Heart left ventricle (tissue), 16 donors: Measurements from ENCODE around the gene PCYT2. TPM values are rescaled to one million over a fixed set of nuclear protein-coding genes. Genes with fewer than 3 reads are reported as not detected.
A peak's percentile ranks its signal among the peaks of the same experiment; 100 is the strongest.
"Not testable (repeated sequence)": the region's sequence is repeated elsewhere in the genome, so short reads cannot be mapped to it uniquely, and the experiment has no call there.

Experiments used
- ATAC-seq, 4 donors: fragments of 200-7000 bp; cut with Tn5 transposase; one replicate each; pipeline ENCODE4 v1.9.1; 2020 to 2022; ENCODE audit warnings: moderate library complexity in 4 of 4, mild to moderate bottlenecking in 3 of 4, moderate number of reproducible peaks in 1 of 4
- DNase-seq, 5 donors: peaks; one replicate each; pipeline ENCODE4 v3.0.0-alpha.2; 2020
- H3K27ac ChIP-seq, 12 donors: fragments of 200-600 bp; sonication (generic) in 4 of 12; one replicate each; pipeline versions ENCODE4 v1.5.0 to v1.8.0; 2016 to 2022; ENCODE audit warnings: mild to moderate bottlenecking in 2 of 12
- H3K27me3 ChIP-seq, 9 donors: fragments of 200-600 bp; sonication (generic) in 2 of 9; one replicate each; pipeline versions ENCODE4 v1.5.1 to v1.8.0; 2016 to 2022; ENCODE audit warnings: mild to moderate bottlenecking in 3 of 9
- H3K36me3 ChIP-seq, 9 donors: fragments of 200-600 bp; sonication (generic) in 2 of 9; one replicate each; pipeline versions ENCODE4 v1.5.0 to v1.8.0; 2018 to 2022; ENCODE audit warnings: mild to moderate bottlenecking in 2 of 9
- H3K4me1 ChIP-seq, 12 donors: fragments of 200-600 bp; sonication (generic) in 4 of 12; one replicate each; pipeline versions ENCODE4 v1.5.0 to v1.8.0; 2016 to 2022; ENCODE audit warnings: mild to moderate bottlenecking in 3 of 12
- H3K4me3 ChIP-seq, 12 donors: fragments of 200-600 bp; sonication (generic) in 4 of 12; one replicate each; pipeline versions ENCODE4 v1.5.0 to v1.8.0; 2017 to 2022; ENCODE audit warnings: mild to moderate bottlenecking in 9 of 12, moderate library complexity in 4 of 12
- H3K9me3 ChIP-seq, 12 donors: fragments of 200-600 bp; sonication (generic) in 4 of 12; one replicate each; pipeline versions ENCODE4 v1.5.0 to v1.8.0; 2016 to 2022; ENCODE audit warnings: mild to moderate bottlenecking in 1 of 12
- POLR2A ChIP-seq, 2 donors: fragments of 450-650 bp; IDR thresholded peaks; one replicate each; pipeline ENCODE4 v1.6.1; 2017; ENCODE audit warnings: antibody characterized with exemption in 2 of 2, mild to moderate bottlenecking in 2 of 2, moderate library complexity in 2 of 2
- WGBS, 4 donors: extraction: QIAGEN DNeasy Blood & Tissue Kit in 2 of 4; methylation state at CpG; one replicate each; pipeline versions ENCODE4 v1.1.5 to v1.1.7; 2013 to 2018; 5-methylcytosine and 5-hydroxymethylcytosine counted together
- intact Hi-C, 10 donors: fragments of 100-400 bp; cut with DNase I; formaldehyde crosslinking; loops; one replicate each; pipeline versions ENCODE4 v1.11.1 to v1.14.2; 2022
- polyA plus RNA-seq, 2 donors: library from polyadenylated mRNA; stranded (reverse); fragments of 200-250 nt; gene quantifications; one replicate each; pipeline ENCODE4 v1.2.3, GENCODE V29; 2013
- total RNA-seq, 9 donors: library from RNA; depleted of rRNA in 2 of 9; stranded (reverse); fragments of >200 nt in 2 of 9; fragmentation: NEBNext Ultra II Directional in 3 of 9; extraction: Animal tissue kit (Norgen Biotek cat#: 25700) in 3 of 9; gene quantifications; one replicate each; pipeline versions ENCODE4 v1.1.0 to v1.2.4, GENCODE V29; 2016 to 2023
- TF ChIP-seq, protein P1 (sequence below), 12 donors: fragments of 200-600 bp; sonication (generic) in 4 of 12; IDR thresholded peaks; one replicate each; pipeline versions ENCODE4 v1.5.0 to v1.8.0; 2018 to 2022; ENCODE audit warnings: antibody characterized with exemption in 12 of 12, mild to moderate bottlenecking in 5 of 12
- donor health status: ischemic (EF 13 %, LVEDD 7.1; RV severe dilation, severe dysfunction).
- donor health status: healthy with polysubstance abuse.
- donor health status: DM: no; HTN: yes; CAD: no.
- donor health status: DM: no; HTN: no; CAD: no.
- donor health status: ischemic (EF 25% LVEDD 6.9; RV normal size, moderate dysfunction).
- donor health status: ischemic (EF 25% LVEDD 5.7; RV mildly dilated, moderate dysfunction).
- donor health status: healthy.
- donor health status: DM: yes; HTN: yes; CAD: no.
- donor health status: ischemic (EF 35%, LVEDD 5.7; RV mildly dilated, moderate dysfunction).
- donor health status: nonischemic (EF 11% LVEDD 7.7; RV severe dilation, severe dysfunction).
- donor health status: DM: yes; HTN: yes; CAD: no.
- donor health status: PGD.
- donor health status: ischemic (EF 29% LVEDD 5.4; RV normal size, mild dysfunction).
- donor health status: nonischemic (EF 23%, LVEDD 6.1; RV moderate dilation, normal function).

PCYT2 gene
- total and polyA plus RNA-seq, 11 donors, result 28.8 to 85.5 (median 49.7) TPM

DNA sequence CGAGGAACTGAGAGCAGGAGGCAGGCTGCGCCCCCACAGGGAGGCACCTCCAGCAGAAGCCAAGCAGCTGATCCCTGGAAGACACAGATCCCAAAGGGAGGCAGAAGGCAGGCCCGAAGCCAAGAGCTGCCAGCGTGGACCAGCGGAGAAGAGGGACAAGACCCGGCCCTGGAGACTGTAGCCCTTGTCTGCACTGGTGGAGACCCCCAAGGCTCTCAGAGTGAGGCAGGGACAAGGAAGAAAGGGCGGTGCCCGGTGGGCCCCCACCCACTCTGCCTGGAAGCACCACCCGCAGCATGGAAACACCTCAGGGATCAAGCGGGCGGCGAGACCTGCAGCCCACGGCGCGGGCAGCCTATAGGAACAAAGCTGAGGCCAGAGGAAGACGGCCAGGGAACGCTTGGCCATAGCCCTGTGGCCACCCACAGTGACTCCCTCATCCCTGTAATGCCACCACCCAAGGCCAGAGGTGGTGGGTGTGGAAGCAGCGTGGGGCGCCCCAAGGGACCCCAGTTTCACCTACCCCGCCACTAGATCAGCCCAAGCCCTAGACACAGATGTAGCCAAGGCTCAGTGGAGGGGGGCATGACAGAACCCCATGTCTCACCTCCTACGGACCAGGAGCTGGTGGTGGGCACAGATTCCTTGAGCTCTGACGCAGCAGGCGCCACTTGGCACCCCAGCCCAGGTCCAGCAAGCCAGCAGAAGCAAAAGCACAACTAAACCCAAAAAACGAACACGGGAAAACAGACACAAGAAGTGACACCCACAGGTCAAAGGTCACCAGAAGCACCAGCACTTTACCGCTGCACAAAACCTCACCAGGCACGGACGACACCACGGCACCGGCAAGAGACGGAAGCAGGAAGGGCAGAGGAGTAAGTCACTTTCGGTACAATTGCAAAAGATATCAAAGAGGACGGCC, 9.7 kb upstream of the PCYT2 start:
- intact Hi-C loops, result loop anchor here in 1 of 10 donors (5.0 kb wide), 1 partner anchor 39 kb away; no protein-coding TSS in a partner anchor
- Histone ChIP-seq H3K9me3 (no peaks in the 10 kb centered on the region), H3K27ac (peak overlapping the region in 1 of 12 donors; percentile 86), H3K36me3 (peaks cover 0 to 40% (median 29%) of the 10 kb centered on the region in 9 donors), H3K27me3 (no peaks in the 10 kb centered on the region), H3K4me1 (peaks cover 16 to 92% (median 53%) of the 10 kb centered on the region in 12 donors), H3K4me3 (peak overlapping the region in 1 of 12 donors; percentile 0)
- ATAC-seq (no peak), DNase-seq (no peak)
- 84 to 91% (median 87%) methylated on average over 30 to 33 of the region's 33 CpGs for WGBS, 4 donors
- TF ChIP-seq, protein P1, sequence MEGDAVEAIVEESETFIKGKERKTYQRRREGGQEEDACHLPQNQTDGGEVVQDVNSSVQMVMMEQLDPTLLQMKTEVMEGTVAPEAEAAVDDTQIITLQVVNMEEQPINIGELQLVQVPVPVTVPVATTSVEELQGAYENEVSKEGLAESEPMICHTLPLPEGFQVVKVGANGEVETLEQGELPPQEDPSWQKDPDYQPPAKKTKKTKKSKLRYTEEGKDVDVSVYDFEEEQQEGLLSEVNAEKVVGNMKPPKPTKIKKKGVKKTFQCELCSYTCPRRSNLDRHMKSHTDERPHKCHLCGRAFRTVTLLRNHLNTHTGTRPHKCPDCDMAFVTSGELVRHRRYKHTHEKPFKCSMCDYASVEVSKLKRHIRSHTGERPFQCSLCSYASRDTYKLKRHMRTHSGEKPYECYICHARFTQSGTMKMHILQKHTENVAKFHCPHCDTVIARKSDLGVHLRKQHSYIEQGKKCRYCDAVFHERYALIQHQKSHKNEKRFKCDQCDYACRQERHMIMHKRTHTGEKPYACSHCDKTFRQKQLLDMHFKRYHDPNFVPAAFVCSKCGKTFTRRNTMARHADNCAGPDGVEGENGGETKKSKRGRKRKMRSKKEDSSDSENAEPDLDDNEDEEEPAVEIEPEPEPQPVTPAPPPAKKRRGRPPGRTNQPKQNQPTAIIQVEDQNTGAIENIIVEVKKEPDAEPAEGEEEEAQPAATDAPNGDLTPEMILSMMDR (IDR thresholded peaks at IDR 0.05), result no peak
- TF ChIP-seq POLR2A (IDR thresholded peaks at IDR 0.05), result no peak

DNA sequence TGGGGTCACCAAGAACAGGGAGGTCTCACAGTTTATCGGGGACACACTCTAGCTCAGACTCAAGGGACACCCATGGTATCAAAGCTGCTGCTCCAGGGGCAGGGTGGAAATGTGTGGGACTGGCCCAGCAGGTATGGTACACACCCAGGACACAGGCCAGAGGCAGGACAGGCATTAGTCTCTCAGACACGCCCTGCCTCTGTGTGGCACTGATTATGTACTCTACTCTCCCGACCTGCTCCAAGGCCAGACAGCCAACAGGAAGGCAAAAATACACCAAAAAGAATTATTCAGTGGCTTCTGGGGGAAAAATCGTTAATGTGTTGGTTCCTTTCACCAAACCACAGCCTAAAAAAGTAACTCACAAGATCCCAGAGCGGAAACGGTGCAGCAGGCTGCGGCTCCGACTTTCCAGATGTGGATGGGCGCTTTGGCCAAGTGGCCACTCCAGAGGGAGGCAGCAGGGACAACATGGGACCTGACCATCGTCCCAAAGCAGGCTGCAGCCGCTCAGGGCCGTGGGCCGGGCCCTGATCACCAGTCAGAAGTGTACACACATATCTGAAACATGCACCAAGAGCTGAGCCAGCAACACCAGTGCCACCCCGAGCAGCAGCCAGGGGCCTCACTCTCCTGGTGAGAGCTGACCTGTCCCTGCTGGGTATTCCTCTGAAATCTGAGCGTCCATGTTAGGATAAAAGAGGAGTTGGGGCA, 7.8 kb upstream of the PCYT2 start:
- Histone ChIP-seq H3K27me3 (no peaks in the 10 kb centered on the region), H3K9me3 (no peaks in the 10 kb centered on the region), H3K4me1 (peaks cover 8 to 78% (median 36%) of the 10 kb centered on the region in 12 donors), H3K27ac (peak overlapping the region in 3 of 12 donors; percentile 16 to 80 (median 79)), H3K4me3 (no peak overlapping the region), H3K36me3 (peaks cover 0 to 59% (median 46%) of the 10 kb centered on the region in 9 donors)
- ATAC-seq (no peak), DNase-seq (no peak)
- TF ChIP-seq POLR2A (IDR thresholded peaks at IDR 0.05), result no peak
- intact Hi-C loops, result no loop called here
- 82 to 87% (median 85%) methylated on average over 13 to 15 of the region's 15 CpGs for WGBS, 4 donors

DNA sequence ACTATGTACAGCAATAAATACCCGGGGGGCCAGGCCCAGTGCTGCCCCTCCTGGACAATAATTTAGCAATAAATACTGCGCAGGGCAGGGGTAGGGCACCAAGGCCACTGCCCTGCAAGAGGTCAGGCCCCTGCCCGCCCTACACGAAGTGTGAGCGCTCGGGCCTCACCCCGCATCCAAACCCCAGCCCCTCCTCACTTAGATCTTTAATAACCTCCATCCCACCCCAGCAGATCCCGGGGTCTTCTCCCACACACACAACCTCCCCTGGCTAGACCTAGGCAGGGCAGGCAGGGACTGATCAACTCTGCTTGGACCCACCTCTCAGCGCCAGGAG, 7.1 kb upstream of the PCYT2 start:
- H3K27me3 ChIP-seq, DNase-seq, H3K9me3 ChIP-seq, intact Hi-C loops: not testable (repeated sequence)
- Histone ChIP-seq H3K27ac (peak overlapping the region in 11 of 12 donors; percentile 16 to 80 (median 67)), H3K4me3 (peak overlapping the region in 10 of 12 donors; percentile 58 to 94 (median 72)), H3K4me1 (peaks cover 2 to 71% (median 29%) of the 10 kb centered on the region in 12 donors), H3K36me3 (peaks cover 0 to 66% (median 53%) of the 10 kb centered on the region in 9 donors)
- ATAC-seq, result peak; percentile 4 to 19 (median 10)
- TF ChIP-seq, protein P1 (IDR thresholded peaks at IDR 0.05), result peak in 2 of 12 donors; percentile 15 to 19
- 37 to 50% (median 39%) methylated on average over 9 of the region's 9 CpGs for WGBS, 4 donors

DNA sequence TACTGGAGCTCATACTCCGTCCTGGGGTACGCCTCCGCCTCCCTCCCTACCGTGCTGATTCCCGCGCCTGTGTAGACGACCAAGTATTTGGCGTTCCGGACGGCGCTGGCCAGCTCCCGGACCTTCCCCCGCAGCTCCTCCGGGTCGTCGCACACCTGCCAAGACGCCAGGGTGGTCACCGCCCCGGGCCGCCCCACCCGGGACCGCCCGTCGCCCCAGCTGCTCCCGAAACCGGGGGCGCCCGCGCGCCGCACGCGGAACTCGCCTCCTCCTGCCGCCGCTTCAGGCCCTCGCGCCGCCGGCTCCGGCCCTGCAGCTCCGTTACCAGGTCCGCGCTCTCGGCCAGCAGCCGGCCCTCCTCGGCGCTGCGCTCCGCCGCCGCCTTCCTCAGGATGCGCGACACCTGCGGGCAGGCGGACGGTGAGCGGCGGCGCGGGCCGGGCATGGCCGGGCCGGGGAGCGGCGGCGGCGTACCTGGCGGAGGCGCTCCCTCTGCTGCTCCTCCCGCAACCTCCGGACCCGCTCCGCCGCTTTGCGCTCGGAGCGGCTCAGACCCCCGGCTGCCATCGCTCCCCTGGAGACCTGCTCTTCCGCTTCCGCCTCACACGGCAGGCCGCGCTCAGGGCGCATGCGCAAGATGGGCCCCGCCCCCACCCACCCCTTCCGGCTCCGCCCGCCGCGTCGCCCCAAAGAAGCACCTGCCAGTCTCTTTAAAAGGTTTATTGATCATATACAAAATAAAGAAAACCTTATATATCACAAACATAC, 6.5 kb upstream of the PCYT2 start, which contains the start of gene SIRT7:
Gene SIRT7, minus strand, starts transcription at position 612 of the 768 bp plus-strand sequence. Its CDS starts 45 bp downstream, at position 567.
- Histone ChIP-seq H3K36me3 (peaks cover 0 to 70% (median 56%) of the 10 kb centered on the region in 9 donors), H3K4me3 (peak within 1 kb of the TSS; percentile 58 to 94 (median 72)), H3K27ac (peak within 1 kb of the TSS in 11 of 12 donors; percentile 16 to 80 (median 67)), H3K9me3 (no peaks in the 10 kb centered on the region), H3K27me3 (no peaks in the 10 kb centered on the region), H3K4me1 (peaks cover 0 to 65% (median 24%) of the 10 kb centered on the region in 12 donors)
- intact Hi-C loops, result no loop called here
- DNase-seq (peak; percentile 72 to 92 (median 81)), ATAC-seq (peak; percentile 55 to 86 (median 82))
- WGBS, 4 donors, result 1 to 2% (median 1%) methylated on average over 44 to 94 of the region's 94 CpGs
- TF ChIP-seq, protein P1 (IDR thresholded peaks at IDR 0.05), result peak in 1 of 12 donors; percentile 18
- peak in 1 of 2 donors; percentile 77 for TF ChIP-seq POLR2A (IDR thresholded peaks at IDR 0.05)
